ENCODE results near the gene CCDC51. TPM values are rescaled to one million over a fixed set of nuclear protein-coding genes. Genes with fewer than 3 reads are reported as not detected.

CCDC51 gene
- total RNA-seq, 1 donor from 2014 or later, result 19.3 TPM

GRCh38 chr3:48400824-48401433 lies 39.0 kb downstream of the CCDC51 start:
- no peaks in the 10 kb centered on the region for H3K9me3 ChIP-seq
- DNase-seq (ENCODE audit: low spot score in 2 of 2), result peak in 1 of 2 donors; percentile 75
- H3K36me3 ChIP-seq, result peaks cover 6 to 23% of the 10 kb centered on the region in 2 donors
- no peaks in the 10 kb centered on the region for H3K27me3 ChIP-seq
- H3K4me1 ChIP-seq, result peaks cover 28 to 34% of the 10 kb centered on the region in 2 donors
- intact Hi-C loops (cut with DNase I), result loop anchor here (1.0 to 5.0 kb wide), 3 partner anchors 35 to 148 kb away; partner anchors contain the start of gene SHISA5
- TF ChIP-seq CTCF (IDR thresholded peaks at IDR 0.05), result peak; percentile 82 to 85 (median 85)
- peak overlapping the region; percentile 80 to 89 for H3K27ac ChIP-seq
- H3K4me3 ChIP-seq, result no peak overlapping the region

- Histone ChIP-seq H3K36me3 (peaks cover 0 to 14% of the 10 kb centered on the region in 2 donors), H3K4me3 (no peak overlapping the region), H3K4me1 (peaks cover 22 to 25% of the 10 kb centered on the region in 2 donors), H3K27me3 (no peaks in the 10 kb centered on the region), H3K9me3 (no peaks in the 10 kb centered on the region), H3K27ac (peak overlapping the region in 1 of 2 donors; percentile 80)
- DNase-seq (ENCODE audit: low spot score in 2 of 2), result no peak
- no peak for TF ChIP-seq CTCF (IDR thresholded peaks at IDR 0.05)
- intact Hi-C loops (cut with DNase I), result loop anchor here (1.0 to 5.0 kb wide), 3 partner anchors 103 to 149 kb away; partner anchors contain the start of gene SHISA5
These were observed 40.3 kb downstream of the CCDC51 start for GRCh38 chr3:48399387-48400172.

- intact Hi-C loops (cut with DNase I), result loop anchor here (1.0 kb wide), 1 partner anchor 125 kb away; no protein-coding TSS in a partner anchor
- Histone ChIP-seq H3K9me3 (no peaks in the 10 kb centered on the region), H3K4me3 (no peak overlapping the region), H3K36me3 (peaks cover 0 to 10% of the 10 kb centered on the region in 2 donors), H3K27me3 (no peaks in the 10 kb centered on the region), H3K4me1 (peaks cover 17 to 19% of the 10 kb centered on the region in 2 donors), H3K27ac (no peak overlapping the region)
- TF ChIP-seq CTCF (IDR thresholded peaks at IDR 0.05), result no peak
- DNase-seq (ENCODE audit: low spot score in 2 of 2), result no peak
These were observed 41.1 kb downstream of the CCDC51 start for GRCh38 chr3:48398701-48399386.

- no peak for DNase-seq (ENCODE audit: low spot score in 2 of 2)
- Histone ChIP-seq H3K4me3 (no peak overlapping the region), H3K27ac (no peak overlapping the region), H3K9me3 (no peaks in the 10 kb centered on the region), H3K4me1 (peaks cover 14 to 15% of the 10 kb centered on the region in 2 donors), H3K27me3 (no peaks in the 10 kb centered on the region), H3K36me3 (peaks cover 0 to 2% of the 10 kb centered on the region in 2 donors)
- no peak for TF ChIP-seq CTCF (IDR thresholded peaks at IDR 0.05)
- intact Hi-C loops (cut with DNase I), result no loop called here
These were observed 41.9 kb downstream of the CCDC51 start for GRCh38 chr3:48397767-48398681.

GRCh38 chr3:48395714-48396113 lies 44.2 kb downstream of the CCDC51 start:
- no peaks in the 10 kb centered on the region for H3K4me1 ChIP-seq
- H3K9me3 ChIP-seq, result no peaks in the 10 kb centered on the region
- no peaks in the 10 kb centered on the region for H3K36me3 ChIP-seq
- DNase-seq (ENCODE audit: low spot score in 2 of 2), result no peak
- H3K27ac ChIP-seq, result no peak overlapping the region
- no peak overlapping the region for H3K4me3 ChIP-seq
- intact Hi-C loops (cut with DNase I), result no loop called here
- H3K27me3 ChIP-seq, result no peaks in the 10 kb centered on the region
- no peak for TF ChIP-seq CTCF (IDR thresholded peaks at IDR 0.05)
